ENCODE measurements around the gene RAB24.

DNA sequence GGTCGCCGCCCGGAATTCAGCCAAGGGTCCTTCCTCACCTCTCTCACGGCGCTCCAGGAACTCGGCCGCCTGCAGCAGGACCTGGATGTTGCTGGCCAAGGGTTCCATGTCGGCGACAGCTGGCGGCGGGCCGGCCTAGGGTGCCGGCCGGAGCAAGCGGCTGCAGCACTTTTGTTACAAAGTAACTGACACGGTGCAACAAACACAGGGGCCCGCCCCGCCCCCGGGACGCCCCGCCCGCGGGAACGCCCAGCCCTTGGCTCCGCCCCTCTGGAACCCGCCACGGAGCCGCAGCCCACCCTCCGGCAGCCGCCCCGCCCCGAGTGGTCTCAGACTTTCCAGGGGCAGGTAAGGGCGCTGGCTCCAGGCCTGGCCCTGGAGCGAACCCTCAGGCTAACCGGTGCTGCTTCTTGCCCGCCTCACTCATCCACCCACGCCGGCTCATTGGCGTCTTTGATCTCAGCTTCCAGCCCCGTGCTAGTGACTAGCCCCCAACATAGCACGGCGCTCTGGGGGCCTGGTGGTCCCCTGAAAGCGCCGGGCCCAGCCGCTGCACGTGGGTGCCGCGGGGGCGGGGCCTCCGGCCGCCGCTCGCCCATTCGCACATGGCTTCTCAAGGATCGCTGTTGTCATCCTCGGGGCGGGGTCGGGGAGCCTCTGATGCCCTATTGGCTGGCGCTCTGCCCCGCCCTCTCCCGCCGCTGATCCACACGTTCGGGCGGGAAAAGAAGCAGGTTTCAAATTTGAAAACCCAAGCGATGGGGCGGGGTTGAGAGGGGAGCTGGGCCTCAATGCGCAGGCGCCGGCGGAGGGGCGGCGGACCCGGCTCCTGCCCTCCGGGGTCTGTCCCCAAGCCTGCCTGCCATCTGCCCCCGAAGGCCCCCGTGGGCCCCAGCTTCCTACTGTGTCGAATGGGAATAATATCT is 8.5 kb upstream of the RAB24 start, which contains the start of gene MXD3:
- no peak for TF ChIP-seq POLR2A (IDR thresholded peaks at IDR 0.05)
- TF ChIP-seq, protein P1, sequence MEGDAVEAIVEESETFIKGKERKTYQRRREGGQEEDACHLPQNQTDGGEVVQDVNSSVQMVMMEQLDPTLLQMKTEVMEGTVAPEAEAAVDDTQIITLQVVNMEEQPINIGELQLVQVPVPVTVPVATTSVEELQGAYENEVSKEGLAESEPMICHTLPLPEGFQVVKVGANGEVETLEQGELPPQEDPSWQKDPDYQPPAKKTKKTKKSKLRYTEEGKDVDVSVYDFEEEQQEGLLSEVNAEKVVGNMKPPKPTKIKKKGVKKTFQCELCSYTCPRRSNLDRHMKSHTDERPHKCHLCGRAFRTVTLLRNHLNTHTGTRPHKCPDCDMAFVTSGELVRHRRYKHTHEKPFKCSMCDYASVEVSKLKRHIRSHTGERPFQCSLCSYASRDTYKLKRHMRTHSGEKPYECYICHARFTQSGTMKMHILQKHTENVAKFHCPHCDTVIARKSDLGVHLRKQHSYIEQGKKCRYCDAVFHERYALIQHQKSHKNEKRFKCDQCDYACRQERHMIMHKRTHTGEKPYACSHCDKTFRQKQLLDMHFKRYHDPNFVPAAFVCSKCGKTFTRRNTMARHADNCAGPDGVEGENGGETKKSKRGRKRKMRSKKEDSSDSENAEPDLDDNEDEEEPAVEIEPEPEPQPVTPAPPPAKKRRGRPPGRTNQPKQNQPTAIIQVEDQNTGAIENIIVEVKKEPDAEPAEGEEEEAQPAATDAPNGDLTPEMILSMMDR (IDR thresholded peaks at IDR 0.05), result no peak
